ENCODE data around the gene DOCK3. TPM values are rescaled to one million over a fixed set of nuclear protein-coding genes. Genes with fewer than 3 reads are reported as not detected.
"Not testable (repeated sequence)": the region's sequence is repeated elsewhere in the genome, so short reads cannot be mapped to it uniquely, and the experiment has no call there.

Gene DOCK3
- total and polyA plus RNA-seq, 2 of the 4 experiments (the other 2 are of a cell fraction): under 0.01 to 0.12 TPM

DNA sequence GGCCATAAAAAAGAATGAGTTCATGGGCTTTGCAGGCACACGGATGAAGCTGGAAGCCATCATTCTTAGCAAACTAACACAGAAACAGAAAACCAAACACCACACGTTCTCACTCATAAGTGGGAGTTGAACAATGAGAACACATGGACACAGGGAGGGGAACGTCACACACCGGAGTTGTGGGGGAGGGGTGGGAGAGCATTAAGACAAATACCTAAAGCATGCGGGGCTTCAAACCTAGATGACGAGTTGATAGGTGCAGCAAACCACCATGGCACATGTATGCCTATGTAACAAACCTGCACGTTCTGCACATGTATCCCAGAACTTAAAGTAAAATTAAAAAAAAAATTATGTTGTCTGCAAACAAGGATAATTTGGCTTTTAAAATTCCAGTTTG is 200.1 kb downstream of the DOCK3 start:
- H2BK5ac ChIP-seq (ENCODE audit: low read depth, low read length, poor library complexity, severe bottlenecking); H2AFZ ChIP-seq (replicated peaks; ENCODE audit: low read length, poor library complexity); H3K18ac ChIP-seq (ENCODE audit: low read depth, low read length); H4K20me1 ChIP-seq (ENCODE audit: insufficient read depth, low read length); intact Hi-C loops (cut with micrococcal nuclease); ATAC-seq (ENCODE audit: low read depth); H3K4me2 ChIP-seq (ENCODE audit: low read depth, low read length); H3K79me1 ChIP-seq (ENCODE audit: low read depth in 1 of 2, low read length in 2 of 2); H3K9ac ChIP-seq (ENCODE audit: low read depth, low read length); H3K23ac ChIP-seq (ENCODE audit: low read depth, low read length); H3K4me1 ChIP-seq (ENCODE audit: control insufficient read depth, insufficient read depth, low read length); H3K27ac ChIP-seq (ENCODE audit: insufficient read depth, low read length); in situ Hi-C loops (cut with MboI; ENCODE audit: low sequenced_read_pairs); DNase-seq; H3K36me3 ChIP-seq (ENCODE audit: control insufficient read depth, insufficient read depth, low read length); H2BK15ac ChIP-seq (ENCODE audit: low read depth, low read length); H3K27me3 ChIP-seq (ENCODE audit: control insufficient read depth, insufficient read depth, low read length); H2AK5ac ChIP-seq (ENCODE audit: low read depth, low read length); H3K14ac ChIP-seq (replicated peaks; ENCODE audit: low read depth, low read length); CTCF ChIA-PET; H4K5ac ChIP-seq (ENCODE audit: low read depth, low read length); H3K4me3 ChIP-seq (ENCODE audit: insufficient read depth, low read depth, low read length); BruUV-seq (replicated peaks); H2BK20ac ChIP-seq (ENCODE audit: low read depth, low read length); H4K8ac ChIP-seq (ENCODE audit: low read depth in 2 of 2, low read length in 2 of 2); H2AK9ac ChIP-seq (replicated peaks; ENCODE audit: low read depth, low read length, poor library complexity); dilution Hi-C loops (cut with HindIII; ENCODE audit: low sequenced_read_pairs, unreplicated experiment); H3K9me1 ChIP-seq (ENCODE audit: insufficient read depth, low read length); H2BK120ac ChIP-seq (ENCODE audit: low read depth, low read length); H3K56ac ChIP-seq (ENCODE audit: extremely low read depth, insufficient read depth, low read length); H4K91ac ChIP-seq (ENCODE audit: insufficient read depth, low read depth, low read length); H3K4ac ChIP-seq (ENCODE audit: low read depth, low read length): not testable (repeated sequence)
- WGBS, 2 experiments (ENCODE audit: extremely low coverage in 2 of 2, insufficient read length in 1 of 2): no CpG with 5 or more reads among the region's 7 CpGs
- POLR2A ChIA-PET (ENCODE audit: unreplicated experiment): interaction anchor here (0.7 kb wide), 1 partner anchor 129 kb away, joined by 3 read pairs; no protein-coding TSS in a partner anchor
- peaks cover 12% of the 10 kb centered on the region; the same call in 1 of the 2 replicates for H3K9me3 ChIP-seq (ENCODE audit: control insufficient read depth, insufficient read depth, low read length)

All from IMR-90 (cell line).